Naive thymus-derived CD8-positive, alpha-beta T cell (primary cell): ENCODE measurements around the gene TXNRD2. TPM values are rescaled to one million over a fixed set of nuclear protein-coding genes. Genes with fewer than 3 reads are reported as not detected.
A peak's percentile ranks its signal among the peaks of the same experiment; 100 is the strongest.

Experiments
- ATAC-seq, 2 donors: fragments of 150-1000 bp; cut with Tn5 transposase in 1 of 2; sonication (Bioruptor Pico), chemical (Tn5 transposase) in 1 of 2; 1 replicate in 1 of 2; 2 replicates in 1 of 2; pipeline ENCODE4 v1.10.0; 2021; ENCODE audit warnings: mild to moderate bottlenecking in 2 of 2, moderate library complexity in 2 of 2
- POLR2A ChIA-PET: fragments of 350-600 bp; sonication (Branson Sonifier 250); formaldehyde crosslinking; loops from one replicate; lab custom pipeline; 2021; ENCODE audit warnings: antibody characterized with exemption; lab: Charles Lee
- DNase-seq, 10 donors: peaks; one replicate each; pipeline versions ENCODE4 v3.0.0 to v3.0.0-alpha.2; 2020 to 2022
- H3K27ac Mint-ChIP-seq, 10 donors: one replicate each; pipeline ENCODE4 v1.8.0; 2020 to 2022; ENCODE audit warnings: mild to moderate bottlenecking in 10 of 10, mixed read lengths in 10 of 10, moderate library complexity in 4 of 10, inconsistent platforms in 1 of 10
- H3K27me3 Mint-ChIP-seq, 5 donors: one replicate each; pipeline ENCODE4 v1.8.0; 2021 to 2022; ENCODE audit warnings: mixed read lengths in 5 of 5
- H3K36me3 Mint-ChIP-seq, 3 donors: one replicate each; pipeline ENCODE4 v1.8.0; 2020 to 2022; ENCODE audit warnings: mixed read lengths in 3 of 3, mild to moderate bottlenecking in 2 of 3, inconsistent platforms in 1 of 3
- H3K4me1 Mint-ChIP-seq, 4 donors: one replicate each; pipeline ENCODE4 v1.8.0; 2021 to 2022; ENCODE audit warnings: mixed read lengths in 4 of 4
- H3K4me3 Mint-ChIP-seq, 10 donors: one replicate each; pipeline ENCODE4 v1.8.0; 2020 to 2022; ENCODE audit warnings: mild to moderate bottlenecking in 10 of 10, mixed read lengths in 10 of 10, moderate library complexity in 6 of 10, inconsistent platforms in 1 of 10
- H3K9me3 Mint-ChIP-seq, 9 donors: one replicate each; pipeline ENCODE4 v1.8.0; 2020 to 2022; ENCODE audit warnings: mixed read lengths in 9 of 9, mild to moderate bottlenecking in 3 of 9, inconsistent platforms in 1 of 9, moderate library complexity in 1 of 9
- polyA plus RNA-seq, 3 donors: library from polyadenylated mRNA; unstranded; fragments of 300-500 nt; fragmentation: Illumina TruSeq; gene quantifications; one replicate each; pipeline ENCODE4 v1.2.3, GENCODE V29; 2021
- total RNA-seq, 8 experiments: library from RNA in 2 of 8; stranded (reverse) in 2 of 8; gene quantifications; one replicate each; pipeline ENCODE4 v1.2.3 and lab custom pipeline; 2021 to 2026

TXNRD2 gene
- total and polyA plus RNA-seq, 5 experiments from 2014 or later, result 6.5 to 33.8 (median 14.9) TPM

DNA sequence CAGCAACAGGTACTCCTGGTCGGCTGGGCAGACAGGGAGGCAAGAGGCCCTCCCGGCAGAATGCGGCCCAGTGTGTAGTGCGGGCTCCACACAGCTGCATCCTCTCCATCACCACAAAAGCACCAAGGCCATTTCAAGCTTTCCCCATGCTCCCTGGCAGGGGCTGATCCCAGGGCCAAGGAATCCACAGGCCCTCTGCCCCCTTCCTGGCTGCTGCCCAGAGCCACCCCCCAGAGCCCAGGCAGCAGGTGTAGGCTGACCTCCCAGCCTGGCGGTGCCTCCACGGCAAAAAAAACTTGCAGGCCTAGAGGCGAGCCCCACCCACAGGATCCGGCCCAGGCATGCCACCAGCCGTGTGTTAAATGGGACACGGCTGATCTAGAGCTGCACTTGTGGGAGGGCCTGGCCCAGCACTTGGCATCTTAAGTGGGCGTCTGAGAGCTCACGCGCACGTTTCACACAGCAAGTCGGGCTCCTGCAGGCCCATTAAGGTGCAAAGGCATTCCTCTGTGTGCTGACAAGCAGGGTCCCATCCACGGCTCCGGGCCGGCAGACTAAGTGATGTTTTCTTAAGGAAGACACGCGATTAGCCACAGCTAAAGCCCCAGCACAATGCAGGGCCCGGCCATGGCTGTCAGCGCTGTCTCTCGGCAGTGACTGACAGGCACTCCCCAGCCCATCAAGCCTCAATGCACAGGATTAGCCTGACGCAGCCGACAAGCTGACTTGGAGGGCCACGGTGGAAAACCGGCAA, 67.1 kb downstream of the TXNRD2 start:
- H3K4me3 Mint-ChIP-seq, result peak overlapping the region in 8 of 10 donors; percentile 8 to 68 (median 52)
- POLR2A ChIA-PET, result interaction anchor here (1.1 to 2.4 kb wide), 6 partner anchors 9 to 20 kb away, joined by 3 to 24 read pairs (median 8); partner anchors contain the start of genes GNB1L and RTL10
- peak; percentile 89 to 92 for ATAC-seq
- H3K4me1 Mint-ChIP-seq, result peaks cover 0 to 19% (median 6%) of the 10 kb centered on the region in 4 donors
- H3K27ac Mint-ChIP-seq, result peak overlapping the region; percentile 35 to 87 (median 74)
- DNase-seq, result peak in 6 of 10 donors; percentile 14 to 69 (median 41)
- H3K9me3 Mint-ChIP-seq, result no peaks in the 10 kb centered on the region
- no peaks in the 10 kb centered on the region for H3K27me3 Mint-ChIP-seq
- no peaks in the 10 kb centered on the region for H3K36me3 Mint-ChIP-seq

GRCh38 chr22:19873960-19874306, 67.7 kb downstream of the TXNRD2 start:
- ATAC-seq (peak in 1 of 2 donors; percentile 11), DNase-seq (peak in 1 of 10 donors; percentile 57)
- peaks cover 0 to 18% (median 6%) of the 10 kb centered on the region in 4 donors for H3K4me1 Mint-ChIP-seq
- no peaks in the 10 kb centered on the region for H3K27me3 Mint-ChIP-seq
- no peaks in the 10 kb centered on the region for H3K36me3 Mint-ChIP-seq
- peak overlapping the region in 5 of 10 donors; percentile 45 to 68 (median 55) for H3K4me3 Mint-ChIP-seq
- POLR2A ChIA-PET, result interaction anchor here (1.4 to 2.4 kb wide), 5 partner anchors 10 to 19 kb away, joined by 6 to 24 read pairs (median 8); partner anchors contain the start of genes GNB1L and RTL10
- peak overlapping the region in 9 of 10 donors; percentile 35 to 87 (median 70) for H3K27ac Mint-ChIP-seq
- H3K9me3 Mint-ChIP-seq, result no peaks in the 10 kb centered on the region

GRCh38 chr22:19873138-19873959, 68.3 kb downstream of the TXNRD2 start:
- Mint-ChIP-seq H3K36me3 (no peaks in the 10 kb centered on the region), H3K27ac (no peak overlapping the region)
- POLR2A ChIA-PET, result interaction anchor here (1.1 to 2.4 kb wide), 5 partner anchors 13 to 18 kb away, joined by 3 to 24 read pairs (median 8); partner anchors contain the start of genes GNB1L and RTL10

GRCh38 chr22:19872779-19873137, 68.9 kb downstream of the TXNRD2 start:
- ATAC-seq (no peak), DNase-seq (peak in 1 of 10 donors; percentile 55)
- Mint-ChIP-seq H3K9me3 (no peaks in the 10 kb centered on the region), H3K27me3 (no peaks in the 10 kb centered on the region), H3K27ac (no peak overlapping the region), H3K36me3 (peaks cover 0 to 4% (median 0%) of the 10 kb centered on the region in 3 donors), H3K4me1 (peaks cover 0 to 19% (median 12%) of the 10 kb centered on the region in 4 donors), H3K4me3 (no peak overlapping the region)
- POLR2A ChIA-PET, result interaction anchor here (1.1 kb wide), 1 partner anchor 13 kb away, joined by 3 read pairs; no protein-coding TSS in a partner anchor

More at GRCh38 chr22:19873138-19873959, 68.3 kb downstream of the TXNRD2 start:
- ATAC-seq, result no peak
- no peaks in the 10 kb centered on the region for H3K27me3 Mint-ChIP-seq
- H3K4me1 Mint-ChIP-seq, result peaks cover 0 to 17% (median 9%) of the 10 kb centered on the region in 4 donors
- no peaks in the 10 kb centered on the region for H3K9me3 Mint-ChIP-seq
- DNase-seq, result peak in 1 of 10 donors; percentile 53
- peak overlapping the region in 2 of 10 donors; percentile 10 to 62 for H3K4me3 Mint-ChIP-seq

- peak overlapping the region in 2 of 10 donors; percentile 15 to 43 for H3K27ac Mint-ChIP-seq
- ATAC-seq (no peak), DNase-seq (peak in 2 of 10 donors; percentile 14 to 47)
- H3K4me1 Mint-ChIP-seq, result peaks cover 0 to 19% (median 12%) of the 10 kb centered on the region in 4 donors
- H3K9me3 Mint-ChIP-seq, result no peaks in the 10 kb centered on the region
- POLR2A ChIA-PET, result interaction anchor here (1.1 to 1.2 kb wide), 3 partner anchors 13 to 20 kb away, joined by 3 to 4 read pairs (median 3); no protein-coding TSS in a partner anchor
- peaks cover 0 to 5% (median 0%) of the 10 kb centered on the region in 3 donors for H3K36me3 Mint-ChIP-seq
- no peaks in the 10 kb centered on the region for H3K27me3 Mint-ChIP-seq
- no peak overlapping the region for H3K4me3 Mint-ChIP-seq
Observed at GRCh38 chr22:19871845-19872778, 69.5 kb downstream of the TXNRD2 start.

DNA sequence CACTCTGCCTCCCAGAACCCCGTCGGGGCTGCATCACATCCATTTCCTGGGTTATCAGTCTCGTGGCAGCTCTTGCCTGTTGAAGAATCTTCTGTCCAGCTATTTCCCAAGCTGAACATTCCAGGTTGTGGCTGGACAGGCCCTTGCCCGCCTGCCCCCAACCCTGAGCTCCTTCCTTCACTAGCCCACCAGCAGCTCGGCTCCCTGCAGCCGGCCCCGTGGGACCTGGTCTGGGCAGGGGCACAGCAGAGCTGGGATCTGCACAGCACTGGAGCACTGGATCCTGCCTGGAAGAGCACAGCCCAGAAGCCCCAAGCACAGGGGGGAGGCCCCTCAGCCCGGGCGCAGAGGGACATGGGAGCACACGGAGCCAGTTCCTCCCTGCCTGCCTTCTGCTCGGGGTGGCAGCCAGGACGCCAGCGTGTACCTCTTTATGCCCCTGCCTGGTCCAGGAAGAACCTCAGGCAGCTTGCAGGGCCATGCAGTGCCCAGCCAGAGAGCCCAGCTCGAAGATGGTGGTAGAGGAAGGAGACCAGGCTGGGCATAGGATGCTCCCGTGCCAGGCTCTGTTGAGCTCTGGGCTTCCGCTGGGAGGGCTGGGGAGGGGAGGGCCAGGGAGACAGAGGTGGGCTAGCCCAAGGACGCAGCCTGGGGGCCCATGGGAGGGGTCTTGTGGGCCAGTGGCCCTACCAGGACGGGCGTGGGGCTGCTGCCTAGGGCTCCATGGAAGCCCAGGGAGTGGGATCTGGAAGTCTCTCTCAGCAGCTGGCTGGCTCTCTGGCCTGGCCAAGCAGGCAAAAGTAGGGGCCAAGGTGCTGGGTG, 70.4 kb downstream of the TXNRD2 start:
- Mint-ChIP-seq H3K4me1 (peaks cover 0 to 19% (median 12%) of the 10 kb centered on the region in 4 donors), H3K4me3 (no peak overlapping the region), H3K27me3 (no peaks in the 10 kb centered on the region), H3K9me3 (no peaks in the 10 kb centered on the region), H3K36me3 (peaks cover 0 to 5% (median 0%) of the 10 kb centered on the region in 3 donors), H3K27ac (no peak overlapping the region)
- no peak for ATAC-seq
- POLR2A ChIA-PET, result interaction anchor here (0.7 to 1.2 kb wide), 3 partner anchors 14 to 21 kb away, joined by 3 to 4 read pairs (median 3); no protein-coding TSS in a partner anchor
- peak in 1 of 10 donors; percentile 56 for DNase-seq

- Mint-ChIP-seq H3K36me3 (peaks cover 0 to 5% (median 0%) of the 10 kb centered on the region in 3 donors), H3K27me3 (no peaks in the 10 kb centered on the region), H3K27ac (peak overlapping the region in 3 of 10 donors; percentile 16 to 71 (median 17)), H3K4me3 (no peak overlapping the region), H3K9me3 (no peaks in the 10 kb centered on the region), H3K4me1 (peaks cover 0 to 19% (median 12%) of the 10 kb centered on the region in 4 donors)
- ATAC-seq (no peak), DNase-seq (peak in 2 of 10 donors; percentile 8 to 59)
- POLR2A ChIA-PET, result interaction anchor here (0.7 to 1.7 kb wide), 3 partner anchors 15 to 20 kb away, joined by 3 to 5 read pairs (median 3); no protein-coding TSS in a partner anchor
Observed at GRCh38 chr22:19870153-19871022, 71.2 kb downstream of the TXNRD2 start.

- Mint-ChIP-seq H3K4me3 (no peak overlapping the region), H3K9me3 (no peaks in the 10 kb centered on the region), H3K27ac (peak overlapping the region in 2 of 10 donors; percentile 16 to 17), H3K27me3 (no peaks in the 10 kb centered on the region), H3K36me3 (peaks cover 0 to 5% (median 0%) of the 10 kb centered on the region in 3 donors), H3K4me1 (peaks cover 0 to 19% (median 10%) of the 10 kb centered on the region in 4 donors)
- POLR2A ChIA-PET, result interaction anchor here (1.3 to 1.7 kb wide), 2 partner anchors 21 to 23 kb away, joined by 5 to 6 read pairs; no protein-coding TSS in a partner anchor
- DNase-seq (no peak), ATAC-seq (no peak)
Observed at GRCh38 chr22:19869497-19870152, 72.0 kb downstream of the TXNRD2 start.

GRCh38 chr22:19868773-19869471, 72.7 kb downstream of the TXNRD2 start:
- H3K36me3 Mint-ChIP-seq, result peaks cover 0 to 5% (median 0%) of the 10 kb centered on the region in 3 donors
- ATAC-seq, result no peak
- H3K27ac Mint-ChIP-seq, result peak overlapping the region in 2 of 10 donors; percentile 7 to 66
- POLR2A ChIA-PET, result interaction anchor here (1.3 to 1.7 kb wide), 2 partner anchors 22 to 23 kb away, joined by 5 to 6 read pairs; no protein-coding TSS in a partner anchor
- H3K4me1 Mint-ChIP-seq, result peaks cover 0 to 13% (median 5%) of the 10 kb centered on the region in 4 donors
- no peak overlapping the region for H3K4me3 Mint-ChIP-seq
- no peaks in the 10 kb centered on the region for H3K9me3 Mint-ChIP-seq
- DNase-seq, result peak in 1 of 10 donors; percentile 54
- H3K27me3 Mint-ChIP-seq, result no peaks in the 10 kb centered on the region
